Choroid plexus epithelial cell (primary cell): ENCODE measurements around the gene ZNF74.
"Not testable (repeated sequence)": the region's sequence is repeated elsewhere in the genome, so short reads cannot be mapped to it uniquely, and the experiment has no call there.

Experiments used
- DNase-seq: peaks from one replicate; pipeline ENCODE4 v3.0.0-alpha.2; 2010; ENCODE audit warnings: low read depth
- H3K4me3 ChIP-seq: 2 replicates; pipeline ENCODE4 v1.5.1; 2011; ENCODE audit warnings: low read depth, mild to moderate bottlenecking, control low read depth, low read length, moderate library complexity
- TF ChIP-seq, protein P1 (sequence below): conservative IDR thresholded peaks from 2 replicates; pipeline ENCODE4 v1.5.1; 2011; ENCODE audit warnings: low read depth, mild to moderate bottlenecking, control low read depth, inconsistent platforms, low read length, moderate library complexity

Gene ZNF74

DNA sequence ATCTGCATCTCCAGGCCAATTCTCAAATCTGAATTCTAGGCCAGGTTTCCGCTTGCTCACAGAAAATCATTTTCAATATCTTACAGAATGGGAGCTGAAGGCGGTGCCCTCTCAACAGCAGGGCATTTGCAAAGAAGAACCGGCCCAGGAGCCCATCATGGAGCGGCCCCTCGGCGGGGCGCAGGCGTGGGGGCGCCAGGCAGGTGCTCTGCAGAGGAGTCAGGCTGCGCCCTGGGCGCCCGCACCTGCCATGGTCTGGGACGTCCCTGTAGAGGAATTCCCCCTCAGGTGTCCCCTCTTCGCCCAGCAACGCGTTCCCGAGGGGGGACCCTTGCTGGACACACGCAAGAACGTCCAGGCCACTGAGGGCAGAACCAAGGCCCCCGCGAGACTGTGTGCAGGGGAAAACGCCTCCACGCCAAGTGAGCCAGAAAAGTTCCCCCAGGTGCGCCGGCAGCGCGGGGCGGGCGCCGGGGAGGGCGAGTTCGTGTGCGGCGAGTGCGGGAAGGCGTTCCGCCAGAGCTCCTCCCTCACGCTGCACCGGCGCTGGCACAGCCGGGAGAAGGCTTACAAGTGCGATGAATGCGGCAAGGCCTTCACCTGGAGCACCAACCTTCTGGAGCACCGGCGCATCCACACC, 11.5 kb downstream of the ZNF74 start:
- H3K4me3 ChIP-seq = no peak overlapping the region
- TF ChIP-seq, protein P1, sequence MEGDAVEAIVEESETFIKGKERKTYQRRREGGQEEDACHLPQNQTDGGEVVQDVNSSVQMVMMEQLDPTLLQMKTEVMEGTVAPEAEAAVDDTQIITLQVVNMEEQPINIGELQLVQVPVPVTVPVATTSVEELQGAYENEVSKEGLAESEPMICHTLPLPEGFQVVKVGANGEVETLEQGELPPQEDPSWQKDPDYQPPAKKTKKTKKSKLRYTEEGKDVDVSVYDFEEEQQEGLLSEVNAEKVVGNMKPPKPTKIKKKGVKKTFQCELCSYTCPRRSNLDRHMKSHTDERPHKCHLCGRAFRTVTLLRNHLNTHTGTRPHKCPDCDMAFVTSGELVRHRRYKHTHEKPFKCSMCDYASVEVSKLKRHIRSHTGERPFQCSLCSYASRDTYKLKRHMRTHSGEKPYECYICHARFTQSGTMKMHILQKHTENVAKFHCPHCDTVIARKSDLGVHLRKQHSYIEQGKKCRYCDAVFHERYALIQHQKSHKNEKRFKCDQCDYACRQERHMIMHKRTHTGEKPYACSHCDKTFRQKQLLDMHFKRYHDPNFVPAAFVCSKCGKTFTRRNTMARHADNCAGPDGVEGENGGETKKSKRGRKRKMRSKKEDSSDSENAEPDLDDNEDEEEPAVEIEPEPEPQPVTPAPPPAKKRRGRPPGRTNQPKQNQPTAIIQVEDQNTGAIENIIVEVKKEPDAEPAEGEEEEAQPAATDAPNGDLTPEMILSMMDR = no peak

DNA sequence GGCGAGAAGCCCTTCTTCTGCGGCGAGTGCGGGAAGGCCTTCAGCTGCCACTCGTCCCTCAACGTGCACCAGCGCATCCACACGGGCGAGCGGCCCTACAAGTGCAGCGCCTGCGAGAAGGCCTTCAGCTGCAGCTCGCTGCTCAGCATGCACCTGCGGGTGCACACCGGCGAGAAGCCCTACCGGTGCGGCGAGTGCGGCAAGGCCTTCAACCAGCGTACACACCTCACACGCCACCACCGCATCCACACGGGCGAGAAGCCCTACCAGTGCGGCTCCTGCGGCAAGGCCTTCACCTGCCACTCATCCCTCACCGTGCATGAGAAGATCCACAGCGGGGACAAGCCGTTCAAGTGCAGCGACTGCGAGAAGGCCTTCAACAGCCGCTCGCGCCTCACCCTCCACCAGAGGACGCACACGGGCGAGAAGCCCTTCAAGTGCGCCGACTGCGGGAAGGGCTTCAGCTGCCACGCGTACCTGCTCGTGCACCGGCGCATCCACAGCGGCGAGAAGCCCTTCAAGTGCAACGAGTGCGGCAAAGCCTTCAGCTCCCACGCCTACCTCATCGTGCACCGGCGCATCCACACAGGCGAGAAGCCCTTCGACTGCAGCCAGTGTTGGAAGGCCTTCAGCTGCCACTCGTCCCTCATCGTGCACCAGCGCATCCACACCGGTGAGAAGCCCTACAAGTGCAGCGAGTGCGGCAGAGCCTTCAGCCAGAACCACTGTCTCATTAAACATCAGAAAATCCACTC, 12.2 kb downstream of the ZNF74 start:
- TF ChIP-seq, protein P1 = no peak
- no peak for DNase-seq

More for the DNA sequence above, 11.5 kb downstream of the ZNF74 start:
- no peak for DNase-seq

DNA sequence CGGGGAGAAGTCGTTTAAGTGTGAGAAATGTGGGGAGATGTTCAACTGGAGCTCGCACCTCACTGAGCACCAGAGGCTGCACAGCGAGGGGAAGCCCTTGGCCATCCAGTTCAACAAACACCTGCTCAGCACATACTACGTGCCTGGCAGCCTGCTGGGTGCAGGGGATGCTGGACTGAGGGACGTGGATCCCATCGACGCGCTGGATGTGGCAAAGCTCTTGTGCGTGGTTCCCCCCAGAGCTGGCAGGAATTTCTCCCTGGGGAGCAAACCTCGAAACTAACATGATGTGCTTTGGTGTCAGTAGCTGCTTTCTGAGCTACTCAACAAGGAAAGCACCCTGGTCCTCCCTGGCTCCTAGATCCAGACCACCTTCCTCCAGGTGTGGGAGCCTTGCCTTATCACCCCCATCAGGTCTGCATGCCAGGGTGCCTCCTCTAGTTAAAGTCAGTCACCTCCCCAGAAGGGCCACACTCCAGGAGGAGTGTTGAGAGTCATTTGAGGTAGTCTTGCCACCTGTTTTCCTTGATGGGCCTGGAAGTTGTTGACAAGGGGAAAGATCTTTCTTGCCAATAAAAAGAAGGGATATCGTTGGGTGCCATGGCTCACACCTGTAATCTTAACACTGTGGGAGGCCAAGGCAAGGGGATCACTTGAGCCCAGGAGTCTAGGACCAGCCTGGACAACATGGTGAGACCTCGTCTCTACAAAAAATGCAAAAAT, 12.9 kb downstream of the ZNF74 start:
- no peak for DNase-seq
- TF ChIP-seq, protein P1 = no peak
- no peak overlapping the region for H3K4me3 ChIP-seq

More for the DNA sequence above, 12.2 kb downstream of the ZNF74 start:
- no peak overlapping the region for H3K4me3 ChIP-seq

DNA sequence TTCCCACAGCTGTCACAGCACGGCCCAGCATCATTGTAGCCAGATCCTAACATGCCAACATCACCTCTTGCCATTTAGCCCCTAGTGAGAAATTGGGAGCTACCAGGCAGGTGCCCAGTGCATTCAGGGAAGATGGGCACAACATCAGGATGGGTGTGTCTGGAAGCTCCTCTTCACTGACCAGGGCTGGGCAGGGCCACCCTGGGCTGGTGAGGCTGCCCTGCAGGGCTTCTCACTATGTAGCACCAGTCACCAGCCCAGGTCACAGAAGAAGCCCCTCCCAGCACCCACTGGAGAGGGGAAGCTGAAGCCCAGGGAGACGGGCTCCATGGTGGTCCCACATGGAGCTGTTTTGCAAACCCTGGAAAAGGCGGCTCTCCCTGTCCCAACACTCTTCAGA, 13.9 kb downstream of the ZNF74 start:
- H3K4me3 ChIP-seq = no peak overlapping the region
- TF ChIP-seq, protein P1 = no peak
- DNase-seq = no peak

DNA sequence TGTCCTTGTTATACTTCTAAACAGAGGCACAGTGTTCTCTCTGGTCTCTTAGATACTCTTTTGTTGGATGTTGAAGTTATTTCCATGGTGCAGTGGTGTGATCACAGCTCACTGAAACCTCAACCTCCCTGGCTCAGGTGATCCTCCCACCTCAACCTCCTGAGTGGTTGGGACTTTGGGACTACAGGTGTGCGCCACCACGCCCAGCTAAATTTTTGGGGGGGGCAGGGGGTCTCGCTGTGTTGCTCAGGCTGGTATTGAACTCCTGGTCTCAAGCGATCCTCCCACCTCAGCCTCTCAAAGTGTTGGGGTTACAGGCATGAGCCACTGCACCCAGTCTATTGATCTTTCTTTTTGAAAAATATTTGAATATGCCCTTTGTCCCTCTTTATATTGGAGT, 14.9 kb downstream of the ZNF74 start:
- TF ChIP-seq, protein P1 = no peak
- no peak overlapping the region for H3K4me3 ChIP-seq
- no peak for DNase-seq

DNA sequence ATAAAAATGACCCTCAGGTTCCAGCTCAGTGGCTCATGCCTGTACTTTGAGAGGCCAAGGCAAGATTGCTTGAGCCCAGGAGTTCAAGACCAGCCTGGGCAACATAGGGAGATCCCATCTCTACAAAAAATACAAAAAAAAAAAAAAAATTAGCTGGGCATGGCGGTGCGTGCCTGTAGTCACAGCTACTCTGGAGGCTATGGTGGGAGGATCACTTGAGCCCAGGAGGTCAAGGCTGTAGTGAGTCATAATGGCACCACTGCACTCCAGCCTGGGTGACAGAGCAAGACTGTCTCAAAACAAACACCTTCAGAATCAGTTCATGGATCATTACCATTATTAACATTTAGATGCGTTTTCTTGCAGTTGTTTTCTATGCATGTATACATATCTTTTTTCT, 15.4 kb downstream of the ZNF74 start:
- not testable (repeated sequence) for H3K4me3 ChIP-seq, DNase-seq

DNA sequence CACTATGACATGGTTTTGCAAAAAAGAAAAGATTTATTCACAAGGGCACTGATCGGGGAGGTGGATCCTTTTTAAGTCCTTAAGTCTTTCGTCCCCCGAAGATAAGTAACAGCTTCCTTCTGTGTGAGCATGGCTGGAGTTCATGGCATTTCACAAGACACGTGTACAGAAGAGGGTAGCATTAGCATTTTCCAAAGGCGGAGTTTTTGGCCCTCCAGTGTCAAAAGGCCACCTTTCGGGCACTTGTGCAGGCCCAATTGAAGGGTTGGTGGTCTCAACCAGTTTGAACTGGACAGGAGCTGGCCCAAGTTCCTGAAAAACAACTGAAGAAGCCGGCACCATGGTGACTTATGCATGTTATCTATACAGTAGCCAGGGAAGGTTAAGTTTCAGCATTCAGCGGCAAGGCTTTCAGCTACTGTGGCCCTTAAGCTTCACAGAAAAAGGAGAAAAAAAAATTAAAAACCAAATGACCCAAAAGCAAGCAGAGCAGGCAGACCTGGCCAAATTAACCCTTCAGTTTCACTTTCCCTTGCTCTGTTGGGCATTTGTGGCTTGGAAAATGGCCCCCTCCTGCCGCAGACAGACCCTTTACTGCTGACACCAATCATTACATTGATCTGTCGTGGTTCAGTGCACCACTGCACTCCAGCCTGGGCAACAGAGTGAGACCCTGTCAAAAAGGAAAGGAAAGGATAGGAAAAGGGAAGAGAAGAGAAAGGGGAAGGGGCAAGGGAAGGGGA, 18.7 kb downstream of the ZNF74 start:
- H3K4me3 ChIP-seq = no peak overlapping the region
- TF ChIP-seq, protein P1 = no peak
- no peak for DNase-seq
